HEK293 (cell line): ENCODE results near the gene SELPLG.

ENCODE experiments used
- ATF2 ChIP-seq: fragments of 450-650 bp; formaldehyde crosslinking; IDR thresholded peaks from 2 replicates; pipeline ENCODE4 v1.5.1; 2016; ENCODE audit warnings: missing biosample characterization, missing genetic modification characterization, low read depth
- CTCF ChIP-seq: fragments of 450-650 bp; formaldehyde crosslinking; IDR thresholded peaks from 2 replicates; pipeline ENCODE4 v1.5.1; 2016; ENCODE audit warnings: missing biosample characterization, missing genetic modification characterization
- KLF17 ChIP-seq: fragments of 450-650 bp; formaldehyde crosslinking; IDR thresholded peaks from 2 replicates; pipeline ENCODE4 v1.5.1; 2016; ENCODE audit warnings: missing biosample characterization, missing genetic modification characterization
- SP2 ChIP-seq: fragments of 450-650 bp; formaldehyde crosslinking; IDR thresholded peaks from 2 replicates; pipeline ENCODE4 v1.5.1; 2016; ENCODE audit warnings: missing biosample characterization, missing genetic modification characterization
- ZBTB7A ChIP-seq: fragments of 450-650 bp; formaldehyde crosslinking; IDR thresholded peaks from 2 replicates; pipeline ENCODE4 v1.5.1; 2016; ENCODE audit warnings: low read depth, missing biosample characterization, missing genetic modification characterization
- ZNF169 ChIP-seq: fragments of 450-650 bp; formaldehyde crosslinking; IDR thresholded peaks from 2 replicates; pipeline ENCODE4 v1.5.1; 2016; ENCODE audit warnings: missing biosample characterization, missing genetic modification characterization
- ZNF24 ChIP-seq: fragments of 450-650 bp; formaldehyde crosslinking; IDR thresholded peaks from 2 replicates; pipeline ENCODE4 v1.5.1; 2016; ENCODE audit warnings: missing biosample characterization, missing genetic modification characterization
- ZNF274 ChIP-seq, 2 experiments: fragments of 200-500 bp in 1 of 2; fragments of 450-650 bp in 1 of 2; sonication (Bioruptor generic) in 1 of 2; formaldehyde crosslinking in 1 of 2; IDR thresholded peaks; 2 replicates each; pipeline versions ENCODE4 v1.5.1 to v1.6.1; 2014 to 2016; ENCODE audit warnings: borderline replicate concordance in 1 of 2, inconsistent platforms in 1 of 2, low read length in 1 of 2, missing biosample characterization in 1 of 2, missing genetic modification characterization in 1 of 2
- ZNF292 ChIP-seq: fragments of 450-650 bp; formaldehyde crosslinking; IDR thresholded peaks from 2 replicates; pipeline ENCODE4 v1.5.1; 2016; ENCODE audit warnings: low read depth, missing biosample characterization, missing genetic modification characterization, borderline replicate concordance
- ZNF660 ChIP-seq: fragments of 450-650 bp; IDR thresholded peaks from 2 replicates; pipeline ENCODE4 v1.5.1; 2018; ENCODE audit warnings: missing biosample characterization, mild to moderate bottlenecking, missing genetic modification characterization
- ZSCAN16 ChIP-seq: fragments of 450-650 bp; formaldehyde crosslinking; IDR thresholded peaks from 2 replicates; pipeline ENCODE4 v1.5.1; 2016; ENCODE audit warnings: missing biosample characterization, missing genetic modification characterization

GRCh38 chr12:108633081-108633533, 587 bp downstream of the SELPLG start:
- no peak for TF ChIP-seq CTCF (tag by site-specific recombination)
- no peak for TF ChIP-seq ZNF660 (tag by site-specific recombination)
- no peak for TF ChIP-seq ZNF24 (tag by site-specific recombination)
- TF ChIP-seq ZNF292 (tag by site-specific recombination) = no peak
- no peak for TF ChIP-seq ZNF274 (IDR thresholded peaks at IDR 0.05; ENCODE audit: low read length)
- no peak for TF ChIP-seq ZNF274 (tag by site-specific recombination; IDR thresholded peaks at IDR 0.05; ENCODE audit: borderline replicate concordance)
- no peak for TF ChIP-seq ZBTB7A (tag by site-specific recombination)
- TF ChIP-seq ZSCAN16 (tag by site-specific recombination) = no peak
- no peak for TF ChIP-seq ATF2 (tag by site-specific recombination)
- no peak for TF ChIP-seq SP2 (tag by site-specific recombination)
- TF ChIP-seq KLF17 (tag by site-specific recombination) = no peak
- TF ChIP-seq ZNF169 (tag by site-specific recombination) = no peak
